ENCODE data around the gene HAUS8.
A peak's percentile ranks its signal among the peaks of the same experiment; 100 is the strongest.
"Not testable (repeated sequence)": the region's sequence is repeated elsewhere in the genome, so short reads cannot be mapped to it uniquely, and the experiment has no call there.

Gene HAUS8

DNA sequence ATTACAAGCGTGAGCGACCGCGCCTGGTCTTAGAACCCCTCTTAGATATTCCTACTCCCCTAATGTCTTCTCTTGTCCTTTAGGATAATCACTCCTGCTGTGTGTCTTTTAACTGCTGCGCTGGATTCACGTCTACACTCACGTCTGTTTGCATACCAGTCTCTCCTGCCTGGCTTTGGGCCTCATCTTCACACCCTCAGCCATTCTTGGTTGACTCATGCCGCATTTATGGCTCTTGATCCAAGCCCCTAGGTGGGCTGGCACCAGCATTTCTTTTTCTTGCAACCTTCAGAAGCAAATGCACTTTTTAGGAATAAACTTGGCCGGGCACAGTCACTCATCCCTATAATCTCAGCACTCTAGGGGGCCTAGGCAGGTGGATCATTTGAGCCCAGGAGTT lies 23.1 kb upstream of the HAUS8 start:
- DNase-seq = no peak

DNA sequence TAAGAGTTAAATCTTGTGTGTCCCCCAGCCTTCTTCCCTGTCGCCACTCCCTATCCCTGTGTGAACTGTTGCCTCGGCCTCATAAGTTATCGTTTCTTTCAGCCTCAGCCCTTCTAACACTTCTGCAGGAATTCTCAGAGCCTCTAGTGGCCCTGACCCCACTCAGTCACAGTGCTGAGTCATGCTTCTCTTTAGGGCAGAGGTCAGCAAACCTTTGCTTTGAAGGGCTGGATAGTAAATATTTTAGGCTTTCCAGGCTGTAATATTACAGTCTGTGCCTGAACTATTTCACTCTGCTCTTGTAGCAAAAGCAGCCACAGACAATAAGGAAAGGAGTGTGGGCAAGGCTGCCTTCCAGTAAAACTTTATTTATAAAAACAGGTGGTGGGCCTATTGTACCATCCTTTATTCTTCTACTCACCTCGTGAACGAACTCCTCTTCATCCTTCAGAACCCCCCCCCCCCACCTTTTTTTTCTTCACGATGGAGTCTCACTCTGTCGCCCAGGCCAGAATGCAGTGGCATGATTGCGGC lies 22.4 kb upstream of the HAUS8 start:
- DNase-seq = no peak

DNA sequence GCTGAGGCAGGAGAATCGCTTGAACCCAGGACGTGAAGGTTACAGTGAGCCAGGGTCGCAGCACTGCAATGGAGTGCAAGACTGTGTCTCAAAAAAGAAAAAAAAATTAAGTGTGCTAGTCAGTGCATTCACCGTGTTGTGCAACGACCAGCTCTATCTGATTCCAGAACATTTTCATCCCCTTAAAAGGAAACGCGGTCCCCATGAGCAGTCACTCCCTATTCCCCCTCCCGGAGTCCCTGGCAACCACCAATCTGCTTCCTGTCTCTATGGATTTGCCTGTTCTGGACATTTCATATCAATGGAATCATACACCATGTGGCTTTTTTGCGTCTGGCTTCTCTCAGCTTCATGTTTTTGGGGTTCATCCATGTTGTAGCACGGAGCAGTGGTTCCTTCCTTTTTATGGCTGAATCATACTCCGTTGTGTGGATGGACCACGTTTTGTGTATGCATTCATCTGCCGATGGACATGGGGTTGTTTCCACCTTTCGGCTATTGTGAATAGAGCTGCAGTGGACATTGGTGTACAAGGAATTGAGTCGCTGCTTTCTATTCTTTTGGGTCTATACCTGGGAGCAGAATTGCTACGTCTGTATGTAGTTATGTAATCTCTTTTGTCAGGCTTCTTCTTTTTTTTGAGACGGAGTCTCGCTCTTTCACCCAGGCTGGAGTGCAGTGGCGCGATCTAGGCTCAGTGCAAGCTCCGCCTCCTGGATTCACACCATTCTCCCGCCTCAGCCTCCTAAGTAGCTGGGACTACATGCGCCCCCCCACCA lies 20.1 kb upstream of the HAUS8 start:
- DNase-seq = no peak

DNA sequence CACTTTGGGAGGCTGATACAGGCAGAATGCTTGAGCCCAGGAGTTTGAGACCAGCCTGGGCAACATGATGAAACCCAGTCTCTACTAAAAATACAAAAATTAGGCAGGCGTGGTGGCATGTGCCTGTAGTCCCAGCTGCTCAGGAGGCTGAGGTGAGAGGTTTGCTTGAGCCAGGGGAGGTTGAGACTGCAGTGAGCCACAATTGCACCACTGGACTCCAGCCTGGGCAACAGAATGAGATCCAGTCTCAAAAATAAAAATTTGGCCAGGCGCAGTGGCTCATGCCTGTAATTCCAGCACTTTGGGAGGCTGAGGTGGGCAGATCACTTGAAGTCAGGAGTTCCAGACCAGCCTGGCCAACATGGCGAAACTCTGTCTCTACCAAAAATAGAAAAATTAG lies 19.4 kb upstream of the HAUS8 start:
- not testable (repeated sequence) for DNase-seq

DNA sequence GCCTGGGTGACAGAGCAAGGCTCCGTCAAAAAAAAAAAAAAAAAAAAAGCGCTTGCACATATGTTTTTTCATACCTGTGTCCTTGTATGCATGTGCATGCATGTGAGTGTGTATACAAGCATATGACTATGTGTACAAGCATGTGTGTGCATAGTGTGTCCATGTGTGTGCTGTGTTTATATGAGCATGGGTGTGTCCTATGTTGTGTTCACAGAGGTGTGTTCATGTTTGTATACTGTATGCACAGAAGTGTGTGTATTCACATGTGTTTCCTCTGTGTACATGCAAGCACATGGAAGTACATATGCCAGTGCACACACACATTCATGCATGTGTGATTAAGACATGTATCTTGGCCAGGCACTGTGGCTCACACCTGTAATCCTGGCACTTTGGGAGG lies 17.4 kb upstream of the HAUS8 start:
- no peak for DNase-seq

DNA sequence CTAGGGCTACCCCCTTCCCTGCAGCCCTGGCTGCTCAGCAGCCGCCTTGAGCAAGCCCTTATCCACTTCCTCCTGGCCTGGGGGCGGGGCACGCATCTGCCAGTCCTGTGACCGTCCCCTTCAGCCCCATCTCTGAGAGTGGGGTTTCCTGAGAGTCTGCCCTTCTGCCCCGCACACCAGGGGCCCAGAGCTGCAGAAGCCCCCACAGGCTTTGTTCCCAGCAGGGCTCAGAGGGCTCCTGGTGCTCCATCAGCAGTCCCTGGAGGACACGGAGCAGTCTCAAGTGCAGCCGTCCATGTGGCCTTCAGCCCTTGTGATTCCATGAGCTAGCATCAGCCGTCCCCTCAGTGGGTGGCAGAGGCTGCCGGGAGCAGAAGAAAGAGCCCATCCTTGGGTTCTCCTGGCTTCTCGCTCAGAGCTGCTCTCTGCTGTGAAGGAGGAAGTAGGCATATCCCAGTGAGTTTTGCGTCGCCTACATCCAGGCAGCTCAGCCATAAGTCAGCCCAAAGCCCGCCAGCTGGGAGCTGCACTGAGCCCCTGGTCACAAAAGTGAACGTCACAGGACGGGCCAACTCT lies 16.6 kb upstream of the HAUS8 start:
- DNase-seq = no peak

DNA sequence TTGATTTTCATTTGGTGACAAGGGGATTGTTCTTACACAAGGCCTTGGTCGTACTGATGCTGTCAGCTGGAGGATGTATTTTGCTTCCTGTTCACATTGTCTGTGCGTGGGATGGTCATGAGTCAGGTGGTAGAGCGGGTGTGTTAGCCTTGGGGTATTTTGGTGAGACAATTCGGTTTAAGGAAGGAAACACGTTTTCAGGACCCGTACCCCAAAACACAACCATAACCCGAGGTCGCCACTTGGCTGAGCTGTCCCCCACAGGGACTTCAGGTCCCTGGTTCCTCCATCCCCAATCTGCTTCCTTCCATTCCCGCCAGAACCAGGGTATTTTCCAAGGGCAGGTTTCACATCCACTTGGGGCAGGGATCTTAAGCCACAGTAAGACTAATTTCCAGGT lies 15.3 kb upstream of the HAUS8 start:
- no peak for DNase-seq

DNA sequence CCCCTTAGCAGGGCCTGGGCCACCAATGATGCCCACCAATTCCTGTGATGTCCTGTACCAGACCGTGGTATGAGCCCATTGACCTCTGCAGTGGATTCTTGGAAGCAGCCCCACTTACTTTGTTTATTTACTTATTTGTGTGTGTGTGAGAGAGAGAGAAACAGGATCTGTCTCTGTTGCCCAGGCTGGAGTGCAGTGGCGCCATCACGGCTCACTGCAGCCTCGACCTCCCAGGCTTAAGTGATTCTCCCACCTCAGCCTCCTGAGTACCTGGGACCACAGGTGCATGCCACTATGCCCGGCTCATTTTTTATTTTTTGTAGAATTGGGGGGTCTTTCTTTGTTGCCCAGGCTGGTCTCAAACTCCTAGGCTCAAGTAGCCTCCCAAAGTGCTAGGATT lies 13.3 kb upstream of the HAUS8 start:
- no peak for DNase-seq

DNA sequence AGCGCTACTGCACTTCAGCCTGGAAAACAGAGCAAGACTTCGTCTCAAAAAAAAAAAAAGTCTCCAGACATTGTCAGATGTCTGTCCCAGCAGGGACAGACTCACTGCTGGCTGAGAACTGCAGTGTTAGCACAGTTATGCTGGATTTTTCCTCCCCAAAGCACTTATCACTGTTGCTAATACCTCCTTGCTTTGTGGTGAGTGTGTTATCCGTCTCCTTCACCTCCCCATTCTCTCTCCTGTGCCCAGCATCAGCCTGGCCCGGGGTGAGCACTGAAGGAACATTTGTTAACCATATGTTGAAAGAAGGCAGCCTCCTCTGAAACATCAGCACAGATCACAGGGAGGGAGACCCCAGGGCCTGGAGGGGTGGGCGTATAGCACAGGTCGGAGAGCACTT lies 11.6 kb upstream of the HAUS8 start:
- DNase-seq = no peak

DNA sequence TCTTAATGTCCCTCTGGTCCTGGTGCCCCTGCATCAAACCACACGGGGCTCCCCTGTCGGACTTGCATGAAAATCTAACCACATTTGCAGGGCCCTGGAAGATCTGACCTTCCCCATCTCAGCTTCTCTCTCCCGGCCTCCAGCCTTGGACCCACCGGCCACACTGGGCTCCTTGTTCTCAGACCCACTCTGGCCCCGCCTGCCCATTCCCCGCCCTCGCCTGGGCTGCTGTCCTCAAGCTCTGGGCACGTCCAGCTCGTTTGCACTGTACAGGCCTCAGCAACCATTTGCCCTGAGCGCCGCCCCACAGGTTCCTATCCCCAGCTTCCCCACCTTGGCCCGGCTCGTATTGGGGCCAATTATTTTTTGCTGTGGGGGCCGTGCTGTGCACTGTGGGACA lies 10.9 kb upstream of the HAUS8 start:
- DNase-seq = no peak

DNA sequence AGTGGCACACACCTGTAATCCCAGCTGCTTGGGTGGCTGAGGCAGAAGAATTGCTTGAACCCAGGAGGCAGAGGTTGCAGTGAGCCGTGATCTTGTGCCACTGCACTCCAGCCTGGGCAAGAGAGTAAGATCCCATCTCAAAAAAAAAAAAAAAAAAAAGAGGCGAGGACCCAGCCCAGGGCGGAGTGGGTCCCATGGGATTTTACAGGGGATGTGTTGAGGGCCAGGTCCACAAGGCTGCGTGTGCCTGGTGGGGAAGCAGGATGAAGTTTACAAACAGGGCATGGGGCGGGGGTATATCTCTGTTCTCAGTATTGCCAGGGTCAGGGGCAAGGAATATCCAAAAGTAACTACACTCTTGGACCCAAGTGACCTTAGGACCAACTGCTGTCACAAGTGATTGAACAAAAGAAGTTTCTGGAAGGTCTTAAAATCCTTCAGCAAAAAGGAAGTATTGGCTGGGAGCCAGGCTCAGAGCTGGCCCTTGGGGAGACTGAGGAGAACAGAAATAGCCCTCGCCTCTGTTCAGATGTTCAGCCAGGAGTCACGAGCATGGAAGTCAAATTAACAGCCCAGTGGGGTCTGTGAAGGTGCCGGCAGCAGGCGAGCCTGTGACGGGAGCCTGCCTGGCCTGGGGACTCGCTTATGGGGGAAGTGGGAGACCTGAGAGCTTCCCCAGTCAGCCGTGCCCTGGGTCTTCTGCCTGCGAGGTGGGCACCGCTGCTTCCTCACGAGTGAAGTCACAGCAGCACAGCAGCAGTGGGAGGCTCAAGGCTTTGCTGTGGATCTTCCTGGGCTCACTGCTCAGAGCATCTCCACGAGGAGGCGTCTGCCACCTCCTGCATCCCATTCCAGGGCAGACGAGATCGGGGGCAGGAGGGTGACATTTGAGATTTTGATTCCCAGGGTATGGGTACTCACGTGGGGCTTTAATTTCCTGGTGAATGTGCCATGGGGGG lies 6.7 kb upstream of the HAUS8 start:
- DNase-seq = no peak

DNA sequence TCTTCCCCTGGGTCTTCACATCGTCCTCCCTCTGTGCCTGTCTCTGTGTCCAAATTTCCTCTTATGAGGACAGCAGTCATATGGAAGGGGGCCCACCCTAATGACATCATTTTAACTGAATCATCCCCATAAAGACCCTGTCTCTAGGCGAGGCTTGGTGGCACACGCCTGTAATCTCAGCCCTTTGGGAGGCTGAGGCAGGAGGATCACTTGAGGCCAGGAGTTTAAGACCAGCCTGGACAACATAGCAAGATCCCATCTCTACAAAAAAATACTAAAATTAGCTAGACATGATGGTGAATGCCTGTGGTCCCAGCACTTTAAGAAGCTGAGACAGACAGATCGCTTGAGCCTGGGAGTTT lies 5.2 kb upstream of the HAUS8 start:
- no peak for DNase-seq

DNA sequence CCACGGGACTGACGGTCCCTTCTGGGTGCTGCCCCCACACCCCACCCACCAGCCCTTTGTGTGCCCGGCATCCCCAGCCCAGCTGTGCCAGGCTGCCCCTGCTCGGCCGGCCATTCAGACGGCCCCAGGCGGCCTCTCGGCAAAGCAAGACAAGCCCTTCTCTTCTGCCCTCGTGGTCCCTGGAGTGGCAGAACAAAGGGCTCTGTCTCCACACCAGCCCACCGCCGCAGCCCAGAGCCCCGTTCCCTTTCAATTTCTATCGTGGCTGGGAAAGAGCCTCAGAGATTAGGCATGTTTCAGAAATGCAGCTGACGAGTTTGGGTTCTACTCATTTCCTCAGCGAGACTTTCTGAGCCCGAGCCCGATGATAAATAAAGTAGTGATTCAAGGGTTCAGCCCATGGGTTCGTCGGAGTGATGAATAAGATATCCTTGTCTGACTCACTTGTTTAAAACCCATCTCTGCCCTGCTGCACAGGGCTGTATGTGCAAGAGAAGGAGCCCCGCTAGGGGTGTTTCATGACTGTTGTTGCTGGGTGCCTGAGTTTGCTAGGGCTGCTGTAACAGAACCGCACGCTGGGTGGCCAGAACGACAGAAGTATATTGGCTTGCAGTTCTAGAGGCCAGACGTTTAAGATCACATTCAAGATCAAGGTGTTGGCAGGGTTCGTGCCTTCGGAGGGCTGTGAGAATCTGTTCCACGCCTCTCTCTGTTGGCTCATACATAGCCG lies 4.6 kb upstream of the HAUS8 start:
- DNase-seq = peak; percentile 45

DNA sequence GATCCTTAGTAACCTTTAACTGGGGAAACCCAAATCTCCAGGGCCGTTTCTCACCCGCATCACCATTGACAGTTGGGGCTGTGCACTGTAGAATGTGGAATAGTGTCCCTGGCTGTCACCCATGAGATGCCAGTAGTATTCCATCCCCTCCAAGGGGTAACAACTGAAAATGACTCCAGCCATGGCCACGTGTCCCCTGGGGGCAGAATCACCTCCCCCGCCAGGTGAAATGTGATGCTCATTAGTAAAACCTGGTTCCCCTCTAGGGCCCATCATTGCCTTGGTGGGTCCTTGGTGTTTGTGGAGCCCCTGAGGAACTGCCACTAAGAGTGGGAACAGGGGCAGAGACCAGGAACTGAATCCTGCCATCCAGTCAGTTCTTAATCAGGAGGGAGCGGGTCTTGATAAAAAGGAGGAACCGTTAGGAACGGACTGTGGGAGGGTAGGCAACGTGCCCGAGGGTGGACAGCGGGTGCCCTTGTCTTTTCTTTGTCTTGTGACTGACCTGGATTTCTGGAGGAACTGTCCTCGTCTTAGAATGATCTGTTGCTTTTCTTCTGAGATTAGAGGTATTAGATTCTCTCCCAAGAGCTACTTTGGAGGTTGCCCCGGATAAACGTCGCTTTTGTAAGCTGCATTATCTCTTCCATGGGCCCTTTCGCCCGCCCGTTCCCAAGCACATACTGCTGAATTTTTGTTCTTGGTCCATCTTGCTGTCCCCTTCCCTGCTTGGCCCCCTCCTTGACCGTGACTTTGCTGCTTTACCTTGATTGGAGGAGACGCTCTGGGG lies 3.9 kb upstream of the HAUS8 start:
- peak; percentile 60 for DNase-seq

DNA sequence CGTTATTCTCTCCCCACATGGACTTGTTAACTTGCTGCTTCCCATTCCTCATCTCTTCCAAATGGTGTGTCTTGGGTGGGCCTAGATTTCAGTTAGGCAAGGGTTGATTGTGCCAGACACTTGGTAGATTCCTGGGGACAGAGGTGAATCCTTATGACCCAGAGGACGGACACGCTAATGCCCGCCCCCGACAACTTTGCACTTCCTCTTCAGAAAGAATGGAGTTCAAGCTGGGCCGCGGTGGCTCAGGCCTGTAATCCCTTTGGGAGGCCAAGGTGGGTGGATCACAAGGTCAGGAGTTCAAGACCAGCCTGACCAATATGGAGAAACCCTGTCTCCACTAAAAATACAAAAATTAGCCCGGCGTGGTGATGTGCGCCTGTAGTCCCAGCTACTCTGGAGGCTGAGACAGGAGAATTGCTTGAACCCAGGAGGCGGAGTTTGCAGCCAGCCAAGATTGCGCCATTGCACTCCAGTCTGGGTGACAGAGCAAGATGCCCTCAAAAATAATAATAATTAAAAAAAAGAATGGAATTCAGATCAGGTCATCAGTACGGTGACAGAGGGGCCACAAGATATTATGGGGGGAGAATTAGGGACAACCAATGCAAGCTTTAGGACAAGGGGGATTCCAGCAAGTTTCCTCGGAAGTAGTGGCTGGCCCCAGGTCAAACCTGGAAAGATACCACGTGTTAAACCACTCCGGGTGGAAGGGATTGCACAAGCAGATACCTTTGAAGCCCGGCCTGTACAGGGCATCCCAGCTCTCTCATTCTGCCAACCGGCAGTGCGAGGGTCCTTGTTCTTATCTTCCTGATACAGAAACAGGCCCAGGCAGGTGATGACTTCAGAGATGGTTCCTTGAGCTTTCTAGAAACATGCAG lies 3.0 kb upstream of the HAUS8 start:
- DNase-seq = no peak

DNA sequence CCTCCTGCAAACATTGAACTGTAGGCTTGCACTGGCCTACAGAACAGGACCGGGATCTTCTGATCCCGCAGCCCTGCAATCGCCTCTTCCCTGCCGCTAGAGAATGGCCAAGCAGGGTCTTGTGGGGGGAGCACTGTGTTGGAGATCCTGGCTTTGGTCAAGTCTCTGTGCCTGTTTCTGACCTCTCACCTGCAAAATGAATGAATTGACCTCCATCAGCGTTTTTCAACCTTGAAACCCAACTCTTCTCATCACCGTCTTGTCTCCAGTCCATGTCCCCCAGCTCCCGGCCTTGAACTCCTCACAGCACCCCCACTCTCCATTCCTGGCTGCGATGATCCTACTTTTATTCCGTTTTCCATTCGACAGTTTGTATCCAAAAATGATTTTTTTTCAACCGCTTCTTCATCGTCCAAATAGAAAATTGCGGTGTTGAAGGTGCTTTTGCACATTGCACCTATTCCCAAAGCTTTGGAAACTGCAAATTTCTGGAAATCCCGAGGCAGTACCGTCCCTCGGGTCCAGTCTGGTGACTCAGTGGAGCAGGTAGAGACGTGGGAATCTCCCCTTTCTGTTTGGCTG lies 2.3 kb upstream of the HAUS8 start:
- DNase-seq = no peak

DNA sequence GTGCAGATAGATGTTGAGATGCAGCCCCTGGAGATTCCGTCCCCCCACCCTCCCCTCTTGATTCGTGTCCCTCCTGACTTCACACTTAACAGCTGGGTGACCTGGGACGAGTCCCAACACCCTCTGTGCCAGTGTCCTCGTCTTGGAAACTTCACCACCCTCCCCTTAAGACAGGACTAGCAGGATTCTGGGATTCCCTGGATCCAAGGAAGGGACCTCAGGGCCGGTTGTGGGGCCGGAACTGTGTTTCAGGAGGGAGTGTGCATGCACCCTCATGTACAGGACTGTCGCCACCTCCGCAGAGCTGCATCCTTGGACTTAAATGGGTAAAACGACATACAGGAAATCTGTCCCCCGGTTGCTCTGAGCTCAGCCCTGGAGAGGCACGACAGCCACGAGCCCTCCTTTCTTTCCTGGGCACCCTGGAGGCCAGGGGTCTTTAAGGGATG lies 1.3 kb upstream of the HAUS8 start:
- peak; percentile 69 for DNase-seq

DNA sequence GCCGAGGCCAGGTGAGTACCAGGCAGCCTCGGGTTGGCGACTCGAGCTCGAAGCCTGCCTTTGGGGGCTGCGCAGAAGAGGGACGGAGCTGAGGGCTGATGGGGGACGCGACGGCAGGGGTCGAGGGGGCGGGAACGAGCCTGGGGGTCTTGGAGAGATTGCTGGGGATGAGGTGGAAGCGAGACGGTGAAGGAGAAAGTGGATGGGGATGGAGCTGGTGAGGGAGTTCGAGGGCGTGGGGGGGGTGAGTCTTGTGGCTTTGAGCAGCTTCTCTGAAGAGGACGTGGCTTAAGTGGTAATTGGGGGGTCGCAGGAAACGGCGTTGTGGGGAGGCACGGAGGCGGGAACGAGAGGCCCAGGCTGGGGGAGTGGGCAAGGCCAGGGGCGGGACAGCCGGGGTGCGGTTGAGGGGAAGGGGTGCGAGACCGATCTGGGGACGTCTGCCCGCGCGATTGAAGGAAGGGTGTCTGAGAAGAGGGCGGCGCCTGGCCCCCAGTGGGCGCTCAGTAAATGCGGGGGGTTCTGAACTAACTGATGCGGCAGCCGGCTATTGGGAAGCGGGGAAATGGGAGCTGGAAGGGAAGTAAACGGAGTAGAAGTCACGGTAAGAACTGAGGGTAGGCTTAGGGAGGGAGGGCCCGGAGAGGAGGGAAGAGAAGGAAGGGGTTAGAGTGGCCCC lies 751 bp upstream of the HAUS8 start:
- peak; percentile 79 for DNase-seq

DNA sequence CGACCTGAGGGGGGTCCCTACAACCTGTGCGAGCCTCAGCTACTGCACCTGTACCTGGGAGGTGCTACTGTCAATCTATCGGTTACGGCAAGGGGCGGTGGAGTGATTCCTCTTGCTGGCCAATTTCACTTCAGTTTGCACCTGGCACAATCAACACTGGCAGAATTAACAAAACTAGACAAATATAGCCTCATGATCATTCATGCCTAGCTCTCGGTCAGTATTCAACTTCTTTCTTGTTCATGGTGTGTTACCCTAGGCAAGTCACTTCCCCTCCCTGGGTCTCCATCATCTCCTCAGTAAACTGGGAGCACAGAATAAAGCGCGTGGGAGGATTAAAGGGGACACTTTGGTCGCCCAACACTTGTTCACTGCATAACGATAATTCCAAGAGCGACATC lies 618 bp downstream of the HAUS8 start:
- DNase-seq = no peak
